ENCODE results near the gene GNS. TPM values are rescaled to one million over a fixed set of nuclear protein-coding genes. Genes with fewer than 3 reads are reported as not detected.

Gene GNS
- total and polyA plus RNA-seq, 2 of the 13 experiments (the other 11 are each of a cell fraction or from before 2014, with no cell fraction given), result 49.8 to 51.0 TPM

DNA sequence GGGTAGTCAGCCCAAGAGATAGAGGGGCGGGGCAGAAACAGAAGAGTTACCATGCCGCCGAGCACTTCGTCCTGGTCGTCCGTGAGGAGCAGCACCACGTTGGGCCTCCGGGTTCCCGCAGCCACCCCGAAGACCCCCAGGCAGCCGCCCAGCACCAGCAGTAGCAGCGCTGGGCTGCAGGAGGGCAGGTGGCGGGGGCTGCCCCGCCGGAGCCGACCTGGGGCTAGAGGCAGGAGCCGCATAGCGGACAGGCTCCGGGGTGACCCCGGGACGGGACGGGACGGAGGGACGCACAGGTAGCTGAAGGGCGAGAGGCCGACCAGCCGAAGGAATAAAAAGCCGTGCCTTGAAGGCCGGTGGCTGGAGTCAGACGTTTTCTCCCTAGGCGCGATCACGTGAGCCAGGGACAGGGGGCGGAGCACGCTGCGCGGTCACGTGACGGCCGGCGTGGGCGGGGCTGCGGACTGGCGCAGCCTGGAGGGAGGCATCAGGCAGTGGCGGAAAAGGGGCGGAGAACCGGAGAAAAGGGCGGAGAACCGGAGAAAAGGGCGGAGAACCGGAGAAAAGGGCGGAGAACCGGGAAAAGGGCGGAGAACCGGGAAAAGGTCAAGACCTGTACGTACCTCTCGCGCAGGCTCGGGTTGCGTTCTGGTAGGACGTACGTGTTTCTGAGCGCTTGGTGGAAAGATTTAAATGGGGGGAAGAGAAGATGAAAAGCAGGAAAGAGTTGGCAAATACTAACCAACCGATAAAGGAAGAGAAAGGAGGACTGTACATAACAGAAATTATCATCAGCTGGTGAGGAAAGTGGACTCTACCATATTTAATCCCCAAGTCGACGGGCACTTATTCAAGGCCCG, at the start of gene GNS (continued):
- 0 out of 2 replicates have a peak, but pooled peaks have one; percentile 48 for TF ChIP-seq ZNF773 (CRISPR knock-in tag; IDR thresholded peaks at IDR 0.05; ENCODE audit: borderline replicate concordance)
- 0 out of 2 replicates have a peak, but pooled peaks have one; percentile 39 for TF ChIP-seq ZSCAN9 (CRISPR knock-in tag; IDR thresholded peaks at IDR 0.05; ENCODE audit: borderline replicate concordance)
- no peak for TF ChIP-seq ZNF431 (CRISPR knock-in tag; IDR thresholded peaks at IDR 0.05; ENCODE audit: borderline replicate concordance, low read depth)
- no peak for TF ChIP-seq SMAD3 (CRISPR knock-in tag; IDR thresholded peaks at IDR 0.05)
- TF ChIP-seq, protein P1, sequence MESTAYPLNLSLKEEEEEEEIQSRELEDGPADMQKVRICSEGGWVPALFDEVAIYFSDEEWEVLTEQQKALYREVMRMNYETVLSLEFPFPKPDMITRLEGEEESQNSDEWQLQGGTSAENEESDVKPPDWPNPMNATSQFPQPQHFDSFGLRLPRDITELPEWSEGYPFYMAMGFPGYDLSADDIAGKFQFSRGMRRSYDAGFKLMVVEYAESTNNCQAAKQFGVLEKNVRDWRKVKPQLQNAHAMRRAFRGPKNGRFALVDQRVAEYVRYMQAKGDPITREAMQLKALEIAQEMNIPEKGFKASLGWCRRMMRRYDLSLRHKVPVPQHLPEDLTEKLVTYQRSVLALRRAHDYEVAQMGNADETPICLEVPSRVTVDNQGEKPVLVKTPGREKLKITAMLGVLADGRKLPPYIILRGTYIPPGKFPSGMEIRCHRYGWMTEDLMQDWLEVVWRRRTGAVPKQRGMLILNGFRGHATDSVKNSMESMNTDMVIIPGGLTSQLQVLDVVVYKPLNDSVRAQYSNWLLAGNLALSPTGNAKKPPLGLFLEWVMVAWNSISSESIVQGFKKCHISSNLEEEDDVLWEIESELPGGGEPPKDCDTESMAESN (CRISPR knock-in tag; conservative IDR thresholded peaks at IDR 0.05), result no peak
- TF ChIP-seq, protein P2, sequence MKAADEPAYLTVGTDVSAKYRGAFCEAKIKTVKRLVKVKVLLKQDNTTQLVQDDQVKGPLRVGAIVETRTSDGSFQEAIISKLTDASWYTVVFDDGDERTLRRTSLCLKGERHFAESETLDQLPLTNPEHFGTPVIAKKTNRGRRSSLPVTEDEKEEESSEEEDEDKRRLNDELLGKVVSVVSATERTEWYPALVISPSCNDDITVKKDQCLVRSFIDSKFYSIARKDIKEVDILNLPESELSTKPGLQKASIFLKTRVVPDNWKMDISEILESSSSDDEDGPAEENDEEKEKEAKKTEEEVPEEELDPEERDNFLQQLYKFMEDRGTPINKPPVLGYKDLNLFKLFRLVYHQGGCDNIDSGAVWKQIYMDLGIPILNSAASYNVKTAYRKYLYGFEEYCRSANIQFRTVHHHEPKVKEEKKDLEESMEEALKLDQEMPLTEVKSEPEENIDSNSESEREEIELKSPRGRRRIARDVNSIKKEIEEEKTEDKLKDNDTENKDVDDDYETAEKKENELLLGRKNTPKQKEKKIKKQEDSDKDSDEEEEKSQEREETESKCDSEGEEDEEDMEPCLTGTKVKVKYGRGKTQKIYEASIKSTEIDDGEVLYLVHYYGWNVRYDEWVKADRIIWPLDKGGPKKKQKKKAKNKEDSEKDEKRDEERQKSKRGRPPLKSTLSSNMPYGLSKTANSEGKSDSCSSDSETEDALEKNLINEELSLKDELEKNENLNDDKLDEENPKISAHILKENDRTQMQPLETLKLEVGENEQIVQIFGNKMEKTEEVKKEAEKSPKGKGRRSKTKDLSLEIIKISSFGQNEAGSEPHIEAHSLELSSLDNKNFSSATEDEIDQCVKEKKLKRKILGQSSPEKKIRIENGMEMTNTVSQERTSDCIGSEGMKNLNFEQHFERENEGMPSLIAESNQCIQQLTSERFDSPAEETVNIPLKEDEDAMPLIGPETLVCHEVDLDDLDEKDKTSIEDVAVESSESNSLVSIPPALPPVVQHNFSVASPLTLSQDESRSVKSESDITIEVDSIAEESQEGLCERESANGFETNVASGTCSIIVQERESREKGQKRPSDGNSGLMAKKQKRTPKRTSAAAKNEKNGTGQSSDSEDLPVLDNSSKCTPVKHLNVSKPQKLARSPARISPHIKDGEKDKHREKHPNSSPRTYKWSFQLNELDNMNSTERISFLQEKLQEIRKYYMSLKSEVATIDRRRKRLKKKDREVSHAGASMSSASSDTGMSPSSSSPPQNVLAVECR (CRISPR knock-in tag; IDR thresholded peaks at IDR 0.05; ENCODE audit: borderline replicate concordance), result peak; percentile 97
- TF ChIP-seq ATF7 (IDR thresholded peaks at IDR 0.05), result no peak
- no peak for TF ChIP-seq ATF7 (CRISPR knock-in tag; IDR thresholded peaks at IDR 0.05)
- TF ChIP-seq ZNF713 (CRISPR knock-in tag; IDR thresholded peaks at IDR 0.05), result no peak
- TF ChIP-seq NFKB2 (CRISPR knock-in tag; IDR thresholded peaks at IDR 0.05; ENCODE audit: borderline replicate concordance), result peak; percentile 77; the same call in 1 of the 2 replicates
- no peak for TF ChIP-seq JDP2 (CRISPR knock-in tag; IDR thresholded peaks at IDR 0.05; ENCODE audit: borderline replicate concordance)
- TF ChIP-seq, protein P3, sequence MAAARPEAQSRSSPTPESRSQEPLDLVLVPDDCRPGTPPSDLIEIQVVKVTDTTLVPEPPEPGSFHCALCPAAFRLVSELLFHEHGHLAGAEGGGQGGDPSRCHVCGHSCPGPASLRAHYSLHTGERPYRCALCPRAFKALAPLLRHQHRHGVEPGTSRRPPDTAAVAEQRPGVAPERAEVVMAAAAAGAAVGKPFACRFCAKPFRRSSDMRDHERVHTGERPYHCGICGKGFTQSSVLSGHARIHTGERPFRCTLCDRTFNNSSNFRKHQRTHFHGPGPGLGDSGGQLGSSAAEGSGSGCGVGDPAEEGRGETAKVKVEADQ (CRISPR knock-in tag; IDR thresholded peaks at IDR 0.05; ENCODE audit: borderline replicate concordance), result peak; percentile 52; the same call in 1 of the 2 replicates
- no peak; the same call in 1 of the 2 replicates for TF ChIP-seq HOXD1 (CRISPR knock-in tag; IDR thresholded peaks at IDR 0.05)
- TF ChIP-seq, protein P4, sequence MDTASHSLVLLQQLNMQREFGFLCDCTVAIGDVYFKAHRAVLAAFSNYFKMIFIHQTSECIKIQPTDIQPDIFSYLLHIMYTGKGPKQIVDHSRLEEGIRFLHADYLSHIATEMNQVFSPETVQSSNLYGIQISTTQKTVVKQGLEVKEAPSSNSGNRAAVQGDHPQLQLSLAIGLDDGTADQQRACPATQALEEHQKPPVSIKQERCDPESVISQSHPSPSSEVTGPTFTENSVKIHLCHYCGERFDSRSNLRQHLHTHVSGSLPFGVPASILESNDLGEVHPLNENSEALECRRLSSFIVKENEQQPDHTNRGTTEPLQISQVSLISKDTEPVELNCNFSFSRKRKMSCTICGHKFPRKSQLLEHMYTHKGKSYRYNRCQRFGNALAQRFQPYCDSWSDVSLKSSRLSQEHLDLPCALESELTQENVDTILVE (CRISPR knock-in tag; IDR thresholded peaks at IDR 0.05), result peak; percentile 100
- TF ChIP-seq SRSF4 (IDR thresholded peaks at IDR 0.05; ENCODE audit: low read depth, low read length, poor library complexity, severe bottlenecking), result no peak
- no peak for TF ChIP-seq ZNF557 (CRISPR knock-in tag; IDR thresholded peaks at IDR 0.05)
- no peak; the same call in 1 of the 2 replicates for TF ChIP-seq NFIC (IDR thresholded peaks at IDR 0.05; ENCODE audit: low read length)

Measured in HepG2 (cell line).